Measurements from ENCODE around the gene POLR3K.
"Not testable (repeated sequence)": the region's sequence is repeated elsewhere in the genome, so short reads cannot be mapped to it uniquely, and the experiment has no call there.

POLR3K gene

DNA sequence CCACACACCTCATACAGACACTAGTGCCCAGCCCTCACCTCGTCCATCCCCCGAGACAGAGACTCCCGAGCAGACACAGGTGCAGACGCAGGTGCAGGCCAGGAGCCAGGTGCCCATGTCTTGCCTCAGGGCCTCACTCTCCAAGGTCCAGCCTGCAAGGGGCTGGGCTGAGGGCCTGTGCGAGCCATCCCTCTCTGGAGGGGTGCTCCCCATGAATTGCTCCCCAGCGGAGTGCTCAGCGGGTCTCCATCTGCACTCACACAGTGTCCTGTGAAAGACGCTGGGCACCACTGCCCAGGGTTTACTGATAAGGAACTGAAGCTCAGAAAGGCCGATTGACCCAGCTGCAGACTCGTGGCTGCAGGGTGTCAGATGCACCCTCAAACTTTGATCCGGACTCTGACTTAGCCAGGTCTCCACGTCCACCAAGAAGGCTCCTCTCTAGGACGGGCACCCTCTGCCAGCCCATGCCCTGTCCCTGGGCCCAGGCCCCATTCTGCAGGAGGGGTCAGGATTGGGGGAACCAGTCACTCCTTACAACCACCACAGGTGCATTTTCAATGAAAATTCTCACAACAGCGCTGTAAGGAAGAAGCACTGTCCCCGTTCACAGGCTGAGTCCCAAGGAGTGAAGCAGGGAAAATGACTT lies 16.9 kb downstream of the POLR3K start:
- DNase-seq (ENCODE audit: low spot score), result no peak
- in situ Hi-C loops (cut with MboI; ENCODE audit: low pct_unique_long_range_greater_than_20kb, low sequenced_read_pairs, unreplicated experiment), result no loop called here
- TF ChIP-seq, protein P1, sequence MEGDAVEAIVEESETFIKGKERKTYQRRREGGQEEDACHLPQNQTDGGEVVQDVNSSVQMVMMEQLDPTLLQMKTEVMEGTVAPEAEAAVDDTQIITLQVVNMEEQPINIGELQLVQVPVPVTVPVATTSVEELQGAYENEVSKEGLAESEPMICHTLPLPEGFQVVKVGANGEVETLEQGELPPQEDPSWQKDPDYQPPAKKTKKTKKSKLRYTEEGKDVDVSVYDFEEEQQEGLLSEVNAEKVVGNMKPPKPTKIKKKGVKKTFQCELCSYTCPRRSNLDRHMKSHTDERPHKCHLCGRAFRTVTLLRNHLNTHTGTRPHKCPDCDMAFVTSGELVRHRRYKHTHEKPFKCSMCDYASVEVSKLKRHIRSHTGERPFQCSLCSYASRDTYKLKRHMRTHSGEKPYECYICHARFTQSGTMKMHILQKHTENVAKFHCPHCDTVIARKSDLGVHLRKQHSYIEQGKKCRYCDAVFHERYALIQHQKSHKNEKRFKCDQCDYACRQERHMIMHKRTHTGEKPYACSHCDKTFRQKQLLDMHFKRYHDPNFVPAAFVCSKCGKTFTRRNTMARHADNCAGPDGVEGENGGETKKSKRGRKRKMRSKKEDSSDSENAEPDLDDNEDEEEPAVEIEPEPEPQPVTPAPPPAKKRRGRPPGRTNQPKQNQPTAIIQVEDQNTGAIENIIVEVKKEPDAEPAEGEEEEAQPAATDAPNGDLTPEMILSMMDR (IDR thresholded peaks at IDR 0.05; ENCODE audit: extremely low read depth, insufficient read depth, missing control alignments), result no peak

DNA sequence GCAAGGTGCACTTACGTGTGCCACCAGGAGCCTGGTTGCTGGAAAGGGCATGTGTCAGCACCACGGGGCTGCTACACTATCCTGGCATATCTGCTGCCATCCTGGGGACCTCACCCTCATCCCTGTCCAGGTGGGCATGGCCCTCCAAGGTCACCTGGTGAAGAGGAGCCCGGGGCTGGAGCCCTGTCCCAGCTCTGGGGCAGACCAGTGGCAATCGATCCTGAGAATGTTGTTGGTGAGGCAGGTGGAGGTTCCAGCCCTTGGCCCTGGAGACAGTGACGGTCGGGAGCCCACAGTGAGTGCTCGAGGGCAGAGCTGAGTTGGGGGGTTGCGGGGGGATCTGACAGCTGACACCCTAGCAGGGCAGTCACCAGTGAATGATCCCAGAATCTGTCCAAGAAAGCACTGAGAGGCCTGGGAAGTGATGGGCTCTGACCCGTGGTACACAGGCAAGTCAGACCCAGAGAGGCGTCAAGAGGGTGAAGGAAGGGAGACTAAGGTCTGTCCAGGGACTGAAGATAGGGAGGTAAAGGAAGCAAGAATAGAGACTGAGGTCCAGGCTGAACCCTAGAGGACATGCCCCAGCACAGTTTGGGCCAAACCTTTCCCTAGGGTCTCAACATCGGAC lies 17.6 kb downstream of the POLR3K start:
- in situ Hi-C loops (cut with MboI; ENCODE audit: low pct_unique_long_range_greater_than_20kb, low sequenced_read_pairs, unreplicated experiment), result no loop called here
- DNase-seq (ENCODE audit: low spot score), result no peak
- TF ChIP-seq, protein P1 (IDR thresholded peaks at IDR 0.05; ENCODE audit: extremely low read depth, insufficient read depth, missing control alignments), result no peak

DNA sequence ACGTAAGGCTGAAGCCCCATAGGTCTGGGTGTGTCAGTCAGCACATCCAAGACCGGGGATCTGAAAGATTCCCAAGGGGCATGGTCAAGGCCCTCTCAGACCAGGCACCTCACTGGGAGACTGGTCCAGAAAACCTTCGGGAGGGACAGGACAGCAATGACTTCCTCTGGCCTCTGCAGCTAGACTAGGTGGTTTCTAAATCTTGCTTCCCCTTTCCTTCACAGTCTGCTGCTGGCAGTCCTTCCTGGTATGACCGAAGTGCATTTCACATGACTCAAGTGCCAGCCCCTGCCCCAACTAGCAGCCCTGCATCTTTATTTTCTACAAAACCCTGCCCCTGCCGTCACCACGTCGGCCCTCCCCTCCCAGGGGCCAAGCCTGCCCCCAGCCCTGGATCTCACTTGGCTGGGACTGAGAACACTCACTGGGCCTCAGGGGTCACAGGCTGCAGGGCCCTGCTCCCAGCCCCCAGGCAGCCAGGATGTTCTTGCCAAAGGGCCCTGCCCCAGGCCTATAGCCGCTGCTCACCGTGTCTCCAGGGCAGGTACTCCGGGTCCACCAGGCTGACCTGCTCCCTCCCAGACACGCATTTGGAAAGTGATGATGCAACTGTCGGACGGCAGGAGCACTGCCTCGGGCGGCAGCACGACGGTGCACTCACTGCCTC lies 18.3 kb downstream of the POLR3K start:
- in situ Hi-C loops (cut with MboI; ENCODE audit: low pct_unique_long_range_greater_than_20kb, low sequenced_read_pairs, unreplicated experiment), result no loop called here
- TF ChIP-seq, protein P1 (IDR thresholded peaks at IDR 0.05; ENCODE audit: extremely low read depth, insufficient read depth, missing control alignments), result no peak
- DNase-seq (ENCODE audit: low spot score), result no peak

DNA sequence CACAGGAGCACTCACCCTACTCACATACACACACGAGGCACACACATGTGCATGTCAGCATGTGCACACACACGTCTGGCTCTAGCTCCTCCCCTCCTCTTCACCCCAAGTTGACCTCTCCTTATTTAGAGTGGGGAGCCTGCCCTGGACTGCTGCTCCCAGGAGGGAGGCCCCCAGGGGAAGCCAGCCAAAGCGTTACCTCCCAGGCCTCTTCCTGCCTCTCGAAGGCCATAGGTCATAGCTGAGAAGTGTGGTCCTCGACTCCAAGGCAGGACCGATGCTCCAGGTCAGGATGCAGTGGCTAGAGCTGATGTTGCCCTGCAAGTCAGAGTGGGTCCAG lies 18.8 kb downstream of the POLR3K start:
- in situ Hi-C loops (cut with MboI; ENCODE audit: low pct_unique_long_range_greater_than_20kb, low sequenced_read_pairs, unreplicated experiment), result no loop called here
- TF ChIP-seq, protein P1 (IDR thresholded peaks at IDR 0.05; ENCODE audit: extremely low read depth, insufficient read depth, missing control alignments), result no peak
- no peak for DNase-seq (ENCODE audit: low spot score)

DNA sequence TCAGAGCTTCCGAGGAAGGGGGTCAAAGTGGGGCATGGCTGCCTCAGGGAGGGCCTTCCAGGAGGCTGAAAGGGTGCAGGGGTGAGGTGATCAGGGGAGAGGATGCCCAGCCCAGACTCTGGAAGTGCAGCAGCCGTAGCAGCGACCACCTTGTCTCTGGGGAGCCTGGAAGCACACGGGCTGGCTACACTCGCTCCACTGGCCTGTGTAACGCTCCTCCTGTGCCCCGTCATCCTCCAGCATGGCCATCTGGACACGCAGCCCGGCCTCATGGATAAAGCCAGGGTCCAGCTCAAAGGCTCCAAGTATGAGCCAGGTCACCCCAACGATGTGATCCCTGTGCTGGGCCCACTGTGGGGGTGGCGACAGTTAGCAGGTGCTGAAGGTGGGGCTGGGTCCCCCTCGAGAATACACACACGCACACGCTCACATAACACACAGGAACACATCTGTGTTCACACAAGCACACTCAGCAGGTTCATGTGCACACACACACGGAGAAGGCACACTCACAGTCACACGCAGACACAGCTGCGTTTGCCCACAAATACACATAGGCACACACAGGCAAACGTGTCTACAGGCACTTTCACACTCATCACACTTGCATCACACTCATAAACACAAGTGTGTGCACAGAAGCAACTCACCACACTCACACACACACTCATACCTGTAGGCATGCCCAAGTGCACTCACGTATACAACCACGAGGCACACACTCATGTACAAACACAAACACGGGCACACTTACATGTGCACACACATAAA lies 19.3 kb downstream of the POLR3K start:
- DNase-seq (ENCODE audit: low spot score), result no peak
- TF ChIP-seq, protein P1 (IDR thresholded peaks at IDR 0.05; ENCODE audit: extremely low read depth, insufficient read depth, missing control alignments), result no peak
- in situ Hi-C loops (cut with MboI; ENCODE audit: low pct_unique_long_range_greater_than_20kb, low sequenced_read_pairs, unreplicated experiment), result no loop called here

DNA sequence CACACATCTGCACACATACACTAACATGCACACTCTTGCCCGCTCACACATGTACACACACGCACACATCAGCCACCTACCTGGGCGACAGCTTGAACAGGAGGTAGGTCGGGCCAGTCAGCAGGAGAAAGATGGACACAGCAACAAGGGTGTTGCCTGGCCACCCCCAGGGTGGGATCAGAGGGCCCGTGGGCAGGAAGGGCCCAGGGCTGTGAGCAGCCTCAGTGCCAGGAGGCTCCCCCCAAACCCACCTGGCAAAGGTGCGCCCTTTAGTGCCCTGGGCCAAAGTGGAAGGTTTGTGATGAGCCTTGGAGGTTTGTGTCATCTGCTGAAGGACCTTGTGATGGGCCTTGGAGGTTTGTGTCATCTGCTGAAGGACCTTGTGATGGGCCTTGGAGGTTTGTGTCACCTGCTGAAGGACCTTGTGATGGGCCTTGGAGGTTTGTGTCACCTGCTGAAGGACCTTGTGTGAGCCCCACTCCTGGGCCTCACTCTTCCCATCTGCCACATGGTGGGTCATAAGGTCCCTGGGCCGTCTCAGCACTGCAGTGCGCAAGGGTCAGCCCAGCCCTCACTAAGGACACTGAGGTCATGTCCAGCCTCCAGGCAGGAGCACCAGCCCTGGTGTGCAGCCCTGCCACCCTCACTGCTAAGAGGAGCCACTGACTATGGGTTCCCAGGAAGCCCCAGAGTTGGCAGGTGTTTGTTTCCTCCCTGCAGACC lies 20.1 kb downstream of the POLR3K start:
- in situ Hi-C loops (cut with MboI; ENCODE audit: low pct_unique_long_range_greater_than_20kb, low sequenced_read_pairs, unreplicated experiment); DNase-seq (ENCODE audit: low spot score): not testable (repeated sequence)

DNA sequence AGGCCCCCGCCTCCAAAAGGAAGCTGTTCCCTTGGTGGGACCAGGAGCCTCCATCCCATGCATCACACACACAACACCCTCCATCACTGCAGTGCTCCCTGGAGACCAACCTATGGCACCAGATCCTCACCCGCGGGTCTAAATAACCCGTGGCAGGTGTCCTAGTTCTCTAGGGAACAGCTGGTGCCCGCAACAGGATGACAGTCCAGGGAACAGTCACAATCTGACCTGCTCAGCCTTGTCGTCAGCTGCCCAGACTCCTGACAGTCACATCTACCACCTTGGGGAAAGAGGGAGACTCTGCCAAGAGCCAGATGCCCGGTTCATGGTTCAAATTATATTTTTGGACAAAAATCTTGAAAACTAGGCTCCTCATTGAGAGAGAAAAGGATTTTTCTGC lies 22.8 kb downstream of the POLR3K start:
- in situ Hi-C loops (cut with MboI; ENCODE audit: low pct_unique_long_range_greater_than_20kb, low sequenced_read_pairs, unreplicated experiment); DNase-seq (ENCODE audit: low spot score): not testable (repeated sequence)

DNA sequence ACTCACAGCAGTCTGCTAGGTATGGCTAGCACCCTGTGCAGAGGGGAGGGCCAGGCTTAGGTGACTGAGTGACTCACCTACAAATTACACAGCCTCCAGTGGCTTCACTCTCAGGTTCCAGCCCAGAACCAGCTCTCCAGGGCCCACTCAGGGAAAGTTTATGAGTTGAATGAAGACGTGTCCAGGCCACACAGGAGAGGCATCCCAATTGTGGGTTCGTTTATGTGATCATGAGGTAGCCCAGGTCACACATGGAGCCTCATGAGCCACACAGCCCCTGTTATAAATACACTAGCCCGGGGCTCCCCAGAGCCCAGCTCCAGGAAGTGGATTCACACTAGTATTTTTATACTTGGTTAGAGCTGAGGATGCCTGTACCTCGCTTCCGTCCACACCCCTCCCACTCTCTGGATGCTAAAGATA lies 27.5 kb downstream of the POLR3K start:
- in situ Hi-C loops (cut with MboI; ENCODE audit: low pct_unique_long_range_greater_than_20kb, low sequenced_read_pairs, unreplicated experiment); DNase-seq (ENCODE audit: low spot score): not testable (repeated sequence)

DNA sequence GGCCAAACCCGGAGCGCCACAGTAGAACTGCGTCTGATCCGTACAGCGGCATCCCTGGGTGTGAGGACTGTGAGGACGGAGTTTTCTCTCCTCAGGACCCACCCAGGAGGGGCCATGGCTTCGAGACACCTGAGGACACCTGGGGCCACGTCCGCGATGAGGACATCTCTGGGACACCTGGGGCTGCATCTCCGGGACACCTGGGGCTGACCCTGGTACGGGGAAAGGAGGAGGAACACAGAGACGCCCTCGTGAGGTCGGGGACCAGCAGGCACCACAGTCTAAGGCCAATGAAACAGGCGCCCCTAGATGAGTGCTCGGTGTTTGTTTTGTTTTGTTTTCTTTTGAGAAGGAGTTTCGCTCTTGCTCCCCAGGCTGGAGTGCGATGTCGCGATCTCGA lies 29.3 kb downstream of the POLR3K start:
- DNase-seq (ENCODE audit: low spot score); in situ Hi-C loops (cut with MboI; ENCODE audit: low pct_unique_long_range_greater_than_20kb, low sequenced_read_pairs, unreplicated experiment): not testable (repeated sequence)

DNA sequence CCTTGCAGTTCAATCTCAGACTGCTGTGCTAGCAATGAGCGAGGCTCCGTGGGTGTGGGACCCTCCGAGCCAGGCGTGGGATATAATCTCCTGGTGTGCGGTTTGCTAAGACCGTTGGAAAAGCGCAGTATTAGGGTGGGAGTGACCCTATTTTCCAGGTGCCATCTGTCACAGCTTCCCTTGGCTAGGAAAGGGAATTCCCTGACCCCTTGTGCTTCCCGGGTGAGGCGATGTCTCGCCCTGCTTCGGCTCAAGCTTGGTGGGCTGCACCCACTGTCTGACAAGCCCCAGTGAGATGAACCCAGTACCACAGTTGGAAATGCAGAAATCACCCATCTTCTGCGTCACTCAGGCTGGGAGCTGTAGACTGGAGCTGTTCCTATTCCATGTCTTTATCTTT lies 32.5 kb downstream of the POLR3K start:
- DNase-seq (ENCODE audit: low spot score); in situ Hi-C loops (cut with MboI; ENCODE audit: low pct_unique_long_range_greater_than_20kb, low sequenced_read_pairs, unreplicated experiment): not testable (repeated sequence)

Measured in GM13977 (cell line).